Measurements from ENCODE around the gene UMODL1.

The UMODL1 gene

DNA sequence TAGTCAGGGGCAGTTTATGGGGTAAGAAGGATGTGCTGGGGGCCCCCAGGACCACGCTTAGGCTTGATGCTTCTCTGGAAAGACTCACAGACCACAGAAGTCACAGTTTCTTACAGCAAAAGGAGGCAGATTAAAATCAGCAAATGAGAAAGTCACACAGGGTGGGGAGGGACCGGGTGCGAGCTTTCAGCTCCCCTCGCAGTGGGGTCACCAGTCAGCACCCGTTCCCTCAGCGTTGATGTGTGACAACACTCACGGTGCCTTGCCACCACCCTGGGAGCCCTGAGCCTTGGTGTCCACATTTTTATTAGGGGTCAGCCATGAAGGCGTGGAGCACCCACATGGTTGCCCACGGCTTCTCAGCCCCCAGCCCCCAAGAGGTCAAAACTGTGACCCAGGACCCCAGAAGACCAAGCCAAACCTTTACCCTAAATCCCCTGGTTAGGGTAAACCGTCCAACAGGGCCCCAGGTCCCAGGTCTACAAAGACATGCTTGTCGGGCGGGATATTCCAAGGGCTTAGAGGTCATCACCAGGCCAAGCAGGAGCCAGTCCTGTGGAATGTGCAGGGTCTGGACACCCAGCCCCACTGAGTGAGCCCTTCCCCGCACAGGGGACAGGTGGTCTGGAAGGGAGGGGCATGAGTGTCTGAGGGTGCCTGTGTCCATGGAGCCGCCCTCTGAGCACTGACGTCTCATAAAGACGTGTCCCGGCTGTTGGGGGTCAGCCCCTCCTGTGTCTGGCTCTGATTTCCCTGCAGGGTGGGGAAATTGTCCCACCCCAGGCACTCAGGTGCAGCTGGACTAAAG, 83.3 kb downstream of the UMODL1 start:
- DNase-seq: no peak

- DNase-seq: no peak
These were observed 84.1 kb downstream of the UMODL1 start for GRCh38 chr21:42155045-42155855.

- DNase-seq: no peak
These were observed 85.8 kb downstream of the UMODL1 start for GRCh38 chr21:42156690-42157605.

GRCh38 chr21:42157606-42158310, 86.6 kb downstream of the UMODL1 start:
- no peak for DNase-seq

DNA sequence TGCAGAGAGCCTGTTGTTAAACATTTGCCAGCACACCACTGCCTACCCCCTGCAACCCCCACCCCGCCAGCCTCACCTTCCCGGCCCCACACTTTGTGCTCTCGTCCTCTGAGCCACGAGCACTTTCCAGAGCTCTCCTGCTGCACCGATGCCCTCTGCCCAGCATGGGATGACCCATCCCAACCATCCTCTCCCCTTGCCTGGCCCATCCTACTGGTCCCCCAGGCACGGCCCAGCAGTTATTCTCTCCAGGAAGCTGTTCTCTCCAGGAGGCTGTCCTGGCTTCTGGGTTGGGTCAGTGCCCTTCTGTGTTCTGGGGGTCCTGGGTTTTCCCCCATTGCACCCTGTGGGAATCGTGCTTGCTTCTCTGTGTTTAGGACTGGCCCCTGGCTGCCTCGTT, 87.7 kb downstream of the UMODL1 start:
- DNase-seq: no peak

DNA sequence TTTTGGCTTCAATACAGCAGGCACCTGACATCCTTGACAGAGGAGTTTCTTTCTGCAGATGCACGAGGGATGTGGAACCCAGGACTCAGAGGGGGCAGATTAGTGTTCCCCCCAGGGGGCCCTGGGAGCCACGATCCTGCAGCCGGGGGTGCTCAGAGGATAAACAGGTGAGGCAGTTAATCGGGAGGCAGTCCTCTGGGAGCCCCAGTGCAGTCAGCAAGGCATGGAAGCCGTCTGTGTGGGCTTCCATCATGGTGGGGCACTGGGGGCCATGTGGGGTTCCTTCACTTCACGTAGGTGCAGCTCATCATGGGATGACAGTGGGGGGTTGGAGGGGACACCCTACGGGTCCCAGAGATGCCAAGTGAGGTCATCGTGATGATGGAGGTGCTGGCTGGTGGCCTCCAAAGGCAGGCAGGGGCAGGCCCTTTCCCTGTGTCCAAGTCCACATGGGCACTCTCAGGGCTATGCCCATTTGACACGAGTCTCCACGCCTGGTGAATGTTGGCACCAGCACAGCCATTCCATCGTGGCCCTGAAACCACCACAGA, 88.5 kb downstream of the UMODL1 start:
- no peak for DNase-seq

GRCh38 chr21:42160111-42160721, 89.1 kb downstream of the UMODL1 start:
- no peak for DNase-seq

GRCh38 chr21:42160765-42161164, 89.6 kb downstream of the UMODL1 start:
- DNase-seq: no peak

DNA sequence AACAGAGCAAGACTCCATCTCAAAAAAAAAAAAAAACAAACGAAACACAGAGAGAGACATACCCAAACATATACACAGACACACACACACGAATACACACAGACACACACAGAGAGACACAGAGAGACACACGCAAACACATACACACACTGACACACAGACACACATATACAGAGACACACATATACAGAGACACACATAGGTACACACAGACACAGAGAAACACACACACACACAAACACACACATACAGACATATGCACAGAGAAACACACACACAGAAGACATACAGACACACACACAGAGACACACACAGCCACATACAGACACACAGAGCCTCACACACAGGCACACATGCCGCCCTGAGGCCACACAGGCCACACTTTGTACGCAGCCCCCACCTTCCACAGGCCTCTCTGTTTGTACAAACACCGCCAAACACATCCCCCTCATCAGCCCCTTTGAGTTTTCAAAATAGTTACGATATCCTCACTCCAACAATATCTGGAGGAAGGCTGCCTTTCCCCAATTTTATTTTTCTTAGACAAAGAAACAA, 90.4 kb downstream of the UMODL1 start:
- no peak for DNase-seq

GRCh38 chr21:42161956-42162681, 91.0 kb downstream of the UMODL1 start:
- DNase-seq: no peak

- no peak for DNase-seq
These were observed 91.9 kb downstream of the UMODL1 start for GRCh38 chr21:42162831-42163510.

- DNase-seq: no peak
These were observed 92.4 kb downstream of the UMODL1 start for GRCh38 chr21:42163511-42163863.

- DNase-seq: peak; percentile 47
These were observed 93.1 kb downstream of the UMODL1 start for GRCh38 chr21:42164064-42164789.

GRCh38 chr21:42164818-42165217, 93.7 kb downstream of the UMODL1 start:
- DNase-seq: no peak

DNA sequence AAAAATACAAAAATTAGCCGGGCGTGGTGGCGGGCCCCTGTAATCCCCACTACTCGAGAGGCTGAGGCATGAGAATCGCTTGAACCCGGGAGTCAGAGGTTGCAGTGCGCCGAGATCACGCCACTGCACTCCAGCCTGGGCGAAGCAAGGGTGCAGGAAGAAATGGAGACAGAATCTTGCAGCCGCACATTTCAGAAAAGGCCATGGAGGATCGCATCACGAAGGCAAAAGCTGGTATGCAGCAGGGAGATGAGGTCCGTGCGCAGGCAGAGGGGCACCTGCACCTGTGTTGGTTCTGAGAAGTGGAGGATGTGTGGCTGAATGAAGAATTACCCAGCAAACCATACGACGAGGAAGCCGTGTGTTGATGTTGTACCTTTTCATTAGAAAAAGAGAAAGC, 94.8 kb downstream of the UMODL1 start:
- DNase-seq: no peak

GRCh38 chr21:42169758-42170157, 98.6 kb downstream of the UMODL1 start:
- no peak for DNase-seq

DNA sequence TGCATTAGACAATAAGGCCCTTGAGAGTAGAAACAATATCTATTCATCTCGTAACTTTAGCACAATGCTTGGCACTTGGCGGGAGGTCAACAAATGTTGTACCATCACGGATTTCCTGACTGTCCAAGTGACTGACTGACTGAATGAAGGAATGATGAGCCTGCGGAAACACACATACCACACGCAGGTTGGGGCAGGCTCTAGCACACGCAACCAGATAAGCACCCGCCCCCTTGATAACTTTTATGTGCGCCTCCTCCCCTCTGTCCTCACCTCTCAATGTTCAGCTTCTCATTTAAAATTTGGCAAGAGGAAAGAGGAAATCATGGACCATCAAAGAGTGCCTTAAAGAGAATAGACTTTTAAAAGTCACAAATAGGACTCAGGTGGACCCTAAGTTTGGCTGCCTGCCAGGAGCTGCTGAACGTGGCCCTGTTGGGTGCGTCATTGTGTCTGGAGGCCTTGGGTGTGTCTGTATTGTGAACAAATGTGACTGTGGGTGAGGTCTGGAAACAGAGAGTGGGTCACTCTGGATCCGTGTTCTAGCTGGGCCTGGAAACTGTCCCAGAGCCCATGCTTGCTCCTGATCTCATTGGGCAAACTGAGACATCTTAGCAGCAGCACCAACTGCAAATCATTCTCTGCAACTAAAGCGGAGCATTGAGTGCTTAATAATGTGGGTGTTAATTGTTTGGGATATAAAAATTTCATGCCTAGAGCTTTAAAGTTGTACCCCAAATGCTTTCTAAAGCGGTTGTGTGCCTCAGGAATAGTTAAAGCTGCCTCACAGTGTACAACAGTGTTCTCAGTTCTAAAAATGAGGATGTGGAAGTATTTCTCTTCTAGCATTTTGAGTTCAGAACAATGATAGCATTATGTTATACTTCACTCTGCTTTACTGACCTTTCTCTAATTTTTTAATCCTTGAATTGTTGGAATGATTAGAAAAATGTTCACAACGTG, 100.3 kb downstream of the UMODL1 start:
- no peak for DNase-seq
